Esophagus muscularis mucosa (tissue), 4 donors: ENCODE measurements around the gene XPNPEP1. TPM values are rescaled to one million over a fixed set of nuclear protein-coding genes. Genes with fewer than 3 reads are reported as not detected.
A peak's percentile ranks its signal among the peaks of the same experiment; 100 is the strongest.

Experiments used
- DNase-seq: peaks from one replicate; pipeline ENCODE4 v3.0.0-alpha.2; 2017; ENCODE audit errors: extremely low spot score
- H3K27ac ChIP-seq, 4 donors: fragments of 200-600 bp; sonication (generic); replicated peaks in 1 of 4; 1 replicate in 3 of 4; 2 replicates in 1 of 4; pipeline ENCODE4 v1.5.1; 2016 to 2019; ENCODE audit warnings: mild to moderate bottlenecking in 1 of 4
- H3K27me3 ChIP-seq, 4 donors: fragments of 200-600 bp; sonication (generic); one replicate each; pipeline versions ENCODE4 v1.5.1 to v1.6.0; 2016 to 2019
- H3K36me3 ChIP-seq, 4 donors: fragments of 200-600 bp; sonication (generic); one replicate each; pipeline ENCODE4 v1.5.1; 2016 to 2019
- H3K4me1 ChIP-seq, 4 donors: fragments of 200-600 bp; sonication (generic); one replicate each; pipeline ENCODE4 v1.5.1; 2016 to 2019
- H3K4me3 ChIP-seq, 4 donors: fragments of 200-600 bp; sonication (generic); 1 replicate in 2 of 4; 2 replicates in 2 of 4; pipeline ENCODE4 v1.5.1; 2016 to 2019; ENCODE audit warnings: mild to moderate bottlenecking in 4 of 4, moderate library complexity in 1 of 4
- H3K9me3 ChIP-seq, 4 donors: fragments of 200-600 bp; sonication (generic); 1 replicate in 3 of 4; 2 replicates in 1 of 4; pipeline ENCODE4 v1.5.1; 2016 to 2019
- CTCF ChIP-seq, 3 experiments: fragments of 200-600 bp in 2 of 3; fragments of 450-650 bp in 1 of 3; sonication (generic) in 2 of 3; IDR thresholded peaks; one replicate each; pipeline ENCODE4 v1.5.1; 2017 to 2019; ENCODE audit warnings: antibody characterized with exemption in 3 of 3, mild to moderate bottlenecking in 2 of 3, moderate library complexity in 1 of 3
- EP300 ChIP-seq: sonication (generic); formaldehyde crosslinking; IDR thresholded peaks from one replicate; pipeline ENCODE4 v1.6.1; 2017; ENCODE audit warnings: antibody characterized with exemption
- POLR2A ChIP-seq: fragments of 450-650 bp; IDR thresholded peaks from one replicate; pipeline ENCODE4 v1.6.1; 2017; ENCODE audit warnings: antibody characterized with exemption, moderate library complexity, mild to moderate bottlenecking, low read depth
- POLR2AphosphoS5 ChIP-seq, 2 donors: sonication (generic); formaldehyde crosslinking; IDR thresholded peaks; one replicate each; pipeline ENCODE4 v1.6.1; 2017; ENCODE audit warnings: antibody characterized with exemption in 2 of 2
- WGBS: methylation state at CpG from one replicate; pipeline ENCODE4 v1.1.5; 2018; 5-methylcytosine and 5-hydroxymethylcytosine counted together
- intact Hi-C: fragments of 100-400 bp; cut with DNase I; formaldehyde crosslinking; loops from one replicate; pipeline ENCODE4 v1.15.1; 2023
- total RNA-seq, 4 donors: library from RNA; depleted of rRNA; stranded (reverse); fragments of >200 nt; gene quantifications; one replicate each; pipeline versions ENCODE4 v1.1.0 to v1.2.1, GENCODE V29; 2016

Gene XPNPEP1
- total RNA-seq, 4 donors from 2014 or later, result 43.2 to 61.9 (median 48.8) TPM

DNA sequence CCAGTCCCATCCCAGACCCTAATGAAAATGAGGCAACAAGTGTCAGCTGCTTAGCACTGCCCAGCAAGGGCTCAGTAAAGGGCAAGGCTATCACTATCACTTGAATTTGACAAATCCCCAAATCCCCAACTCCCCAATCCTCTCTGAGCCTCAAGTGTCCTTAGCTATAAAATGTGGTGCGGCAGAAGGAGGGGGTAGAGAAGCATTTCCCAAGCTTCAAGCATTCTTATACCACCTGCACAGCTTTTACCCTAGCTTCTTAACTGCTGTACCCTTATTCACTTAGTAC, 41.6 kb downstream of the XPNPEP1 start:
- intact Hi-C loops, result loop anchor here (5.0 to 10.0 kb wide), 5 partner anchors 126 to 413 kb away; partner anchors contain the start of genes ADD3 and MXI1
- Histone ChIP-seq H3K4me1 (peaks cover 10 to 27% (median 22%) of the 10 kb centered on the region in 4 donors), H3K4me3 (no peak overlapping the region), H3K36me3 (peaks cover 21 to 82% (median 68%) of the 10 kb centered on the region in 4 donors), H3K9me3 (no peaks in the 10 kb centered on the region), H3K27ac (no peak overlapping the region), H3K27me3 (no peaks in the 10 kb centered on the region)
- no peak for DNase-seq
- TF ChIP-seq POLR2A (no peak), CTCF (IDR thresholded peaks at IDR 0.05) (no peak), POLR2AphosphoS5 (IDR thresholded peaks at IDR 0.05) (no peak), EP300 (no peak)
- WGBS, result 96% methylated on average over 1 of the region's 1 CpG

GRCh38 chr10:109880886-109881768, 42.2 kb downstream of the XPNPEP1 start:
- H3K27ac ChIP-seq, result no peak overlapping the region
- no peak for DNase-seq
- WGBS, result 79% methylated on average over 8 of the region's 8 CpGs
- intact Hi-C loops, result loop anchor here (5.0 to 10.0 kb wide), 5 partner anchors 126 to 414 kb away; partner anchors contain the start of genes ADD3 and MXI1
- H3K4me1 ChIP-seq, result peaks cover 10 to 33% (median 26%) of the 10 kb centered on the region in 4 donors
- H3K9me3 ChIP-seq, result no peaks in the 10 kb centered on the region
- no peaks in the 10 kb centered on the region for H3K27me3 ChIP-seq
- H3K36me3 ChIP-seq, result peaks cover 21 to 82% (median 64%) of the 10 kb centered on the region in 4 donors
- TF ChIP-seq EP300, result no peak
- TF ChIP-seq POLR2A, result no peak
- no peak for TF ChIP-seq POLR2AphosphoS5 (IDR thresholded peaks at IDR 0.05)
- TF ChIP-seq CTCF (IDR thresholded peaks at IDR 0.05), result no peak
- H3K4me3 ChIP-seq, result no peak overlapping the region

- Histone ChIP-seq H3K4me1 (peaks cover 5 to 36% (median 31%) of the 10 kb centered on the region in 4 donors), H3K4me3 (no peak overlapping the region), H3K36me3 (peaks cover 30 to 90% (median 63%) of the 10 kb centered on the region in 4 donors), H3K27ac (no peak overlapping the region), H3K9me3 (no peaks in the 10 kb centered on the region), H3K27me3 (no peaks in the 10 kb centered on the region)
- intact Hi-C loops, result no loop called here
- DNase-seq, result no peak
- WGBS, result 94% methylated on average over 6 of the region's 6 CpGs
- no peak for TF ChIP-seq POLR2AphosphoS5 (IDR thresholded peaks at IDR 0.05)
- TF ChIP-seq POLR2A, result no peak
- TF ChIP-seq EP300, result no peak
- no peak for TF ChIP-seq CTCF (IDR thresholded peaks at IDR 0.05)
Measured at GRCh38 chr10:109877546-109877945, 45.8 kb downstream of the XPNPEP1 start.

- peaks cover 31 to 90% (median 63%) of the 10 kb centered on the region in 4 donors for H3K36me3 ChIP-seq
- peaks cover 5 to 34% (median 31%) of the 10 kb centered on the region in 4 donors for H3K4me1 ChIP-seq
- no peaks in the 10 kb centered on the region for H3K9me3 ChIP-seq
- peak overlapping the region; percentile 57 to 73 (median 70) for H3K27ac ChIP-seq
- intact Hi-C loops, result no loop called here
- 67% methylated on average over 8 of the region's 8 CpGs for WGBS
- H3K4me3 ChIP-seq, result no peak overlapping the region
- TF ChIP-seq POLR2AphosphoS5 (IDR thresholded peaks at IDR 0.05) (no peak), EP300 (no peak), CTCF (IDR thresholded peaks at IDR 0.05) (no peak), POLR2A (no peak)
- DNase-seq, result no peak
- no peaks in the 10 kb centered on the region for H3K27me3 ChIP-seq
Measured at GRCh38 chr10:109875828-109876821, 47.2 kb downstream of the XPNPEP1 start.
